RWPE2 (cell line): ENCODE results near the gene C17orf100.

ENCODE experiments used
- ATAC-seq: fragments of 200-7000 bp; cut with Tn5 transposase; 3 replicates; pipeline ENCODE4 v1.9.1; 2021; ENCODE audit warnings: low read depth
- DNase-seq: peaks from one replicate; pipeline ENCODE4 v3.0.0-alpha.2; 2020; ENCODE audit warnings: low spot score
- H3K27ac ChIP-seq: fragments of 450-650 bp; 2 replicates; pipeline ENCODE4 v1.5.1; 2017; ENCODE audit warnings: mild to moderate bottlenecking; ENCODE audit not compliant: poor library complexity, severe bottlenecking
- H3K27me3 ChIP-seq: fragments of 250-450 bp; sonication (Bioruptor Pico); 2 replicates; pipeline ENCODE4 v1.5.1; 2021; ENCODE audit warnings: mild to moderate bottlenecking, moderate library complexity; ENCODE audit not compliant: insufficient read depth, poor library complexity, severe bottlenecking
- H3K36me3 ChIP-seq: fragments of 250-450 bp; sonication (Bioruptor Pico); 2 replicates; pipeline ENCODE4 v1.5.1; 2020; ENCODE audit warnings: low read depth, mild to moderate bottlenecking, moderate library complexity
- H3K4me1 ChIP-seq: fragments of 250-450 bp; sonication (Bioruptor Pico); 2 replicates; pipeline ENCODE4 v1.5.1; 2021; ENCODE audit warnings: mild to moderate bottlenecking, moderate library complexity; ENCODE audit not compliant: insufficient read depth, poor library complexity, severe bottlenecking
- H3K4me3 ChIP-seq: fragments of 250-450 bp; sonication (Bioruptor Pico); 2 replicates; pipeline ENCODE4 v1.5.1; 2021; ENCODE audit warnings: mild to moderate bottlenecking, moderate library complexity; ENCODE audit not compliant: severe bottlenecking
- H3K9me3 ChIP-seq: fragments of 250-450 bp; sonication (Bioruptor Pico); 2 replicates; pipeline ENCODE4 v1.5.1; 2021; ENCODE audit warnings: mild to moderate bottlenecking, moderate library complexity; ENCODE audit not compliant: severe bottlenecking
- CTCF ChIP-seq: fragments of 450-650 bp; IDR thresholded peaks from one replicate; pipeline ENCODE4 v1.5.1; 2017; ENCODE audit warnings: mild to moderate bottlenecking, moderate library complexity; ENCODE audit not compliant: poor library complexity, severe bottlenecking

Gene C17orf100

DNA sequence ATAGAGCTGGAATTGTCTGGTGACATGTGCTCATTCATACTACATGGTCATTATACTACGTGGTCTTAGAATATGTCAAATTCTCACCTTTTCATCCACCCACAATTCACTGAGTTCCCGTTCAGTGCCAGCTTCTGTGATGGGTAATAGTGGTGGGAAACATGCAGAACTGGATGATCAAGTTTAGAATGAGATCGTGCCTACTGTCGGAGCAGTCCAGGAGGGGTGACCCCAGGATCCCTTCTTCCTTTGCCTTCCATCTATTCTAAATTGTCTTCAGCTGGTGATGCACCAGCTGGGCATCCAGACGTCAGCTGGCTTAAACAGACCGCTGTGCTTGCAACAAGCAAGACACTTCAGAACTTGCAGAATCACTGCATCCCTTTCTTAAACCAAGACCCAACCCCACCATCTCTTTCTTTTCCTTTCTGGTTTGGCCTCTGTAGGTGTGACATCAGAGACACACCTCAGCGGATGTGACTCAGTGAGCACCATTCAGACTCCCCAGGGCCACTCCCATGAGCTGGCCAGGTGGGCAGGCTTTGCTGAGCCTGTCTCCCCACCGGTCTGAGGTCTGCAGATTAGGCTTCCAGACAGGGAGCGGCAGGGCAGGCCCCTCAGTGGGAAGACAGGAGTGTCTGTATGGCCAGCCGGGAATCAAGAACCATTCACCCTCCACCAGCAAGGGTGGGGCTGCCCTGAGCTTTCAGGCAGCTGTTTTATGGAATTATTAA is 18.1 kb downstream of the C17orf100 start:
- DNase-seq (peak; percentile 95), ATAC-seq (peak; percentile 91)
- peaks cover 33% of the 10 kb centered on the region for H3K4me1 ChIP-seq

DNA sequence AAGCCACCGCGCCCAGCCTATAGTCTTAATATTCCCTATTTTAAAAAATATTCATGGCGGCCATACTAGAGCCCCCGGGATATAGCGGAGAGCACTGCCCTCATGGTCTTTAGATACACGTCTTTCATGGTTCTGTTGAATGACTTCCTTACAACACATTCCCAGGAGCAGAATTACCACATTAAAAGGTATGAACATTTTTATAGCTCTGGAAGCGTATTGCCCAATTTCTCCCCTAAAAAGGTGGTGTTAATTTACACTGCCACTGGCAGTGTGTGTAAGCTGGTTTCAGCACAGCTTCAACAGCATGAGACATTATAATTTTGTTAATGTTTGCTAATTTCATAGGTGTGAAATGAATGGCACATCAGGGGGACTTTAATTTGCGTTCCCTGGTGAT is 19.0 kb downstream of the C17orf100 start:
- Histone ChIP-seq H3K36me3 (no peaks in the 10 kb centered on the region), H3K4me1 (peaks cover 33% of the 10 kb centered on the region), H3K27me3 (no peaks in the 10 kb centered on the region), H3K9me3 (no peaks in the 10 kb centered on the region), H3K4me3 (no peak overlapping the region), H3K27ac (peak overlapping the region; percentile 97)
- no peak for TF ChIP-seq CTCF
- DNase-seq (no peak), ATAC-seq (no peak)

More for the DNA sequence above, 18.1 kb downstream of the C17orf100 start:
- TF ChIP-seq CTCF: no peak
- Histone ChIP-seq H3K36me3 (no peaks in the 10 kb centered on the region), H3K27me3 (no peaks in the 10 kb centered on the region), H3K4me3 (no peak overlapping the region), H3K27ac (peak overlapping the region; percentile 97), H3K9me3 (no peaks in the 10 kb centered on the region)

DNA sequence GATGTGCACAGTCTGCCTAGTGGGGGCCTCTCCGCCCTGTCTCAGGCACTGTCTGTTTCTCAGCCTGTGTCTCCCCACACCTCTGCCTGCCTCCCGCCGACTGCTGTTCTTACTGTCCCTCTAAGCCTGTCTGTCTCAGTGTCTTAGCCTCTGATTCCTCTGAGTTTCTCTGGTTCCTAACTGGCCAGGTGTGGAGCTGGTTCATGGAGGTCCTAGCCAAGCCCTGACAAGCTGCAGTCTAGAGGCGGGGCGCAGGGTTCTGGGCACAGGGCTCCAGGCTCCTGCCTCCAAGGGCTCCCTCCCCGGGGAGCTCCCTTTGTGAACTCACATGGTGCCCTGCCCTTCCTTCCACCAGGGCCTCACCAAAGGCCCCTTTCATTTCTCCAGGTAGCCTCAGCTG is 19.4 kb downstream of the C17orf100 start:
- no peaks in the 10 kb centered on the region for H3K27me3 ChIP-seq
- ATAC-seq: no peak
- TF ChIP-seq CTCF: no peak
- no peaks in the 10 kb centered on the region for H3K36me3 ChIP-seq
- H3K4me3 ChIP-seq: no peak overlapping the region
- H3K4me1 ChIP-seq: peaks cover 33% of the 10 kb centered on the region
- no peak for DNase-seq
- no peaks in the 10 kb centered on the region for H3K9me3 ChIP-seq
- H3K27ac ChIP-seq: peak overlapping the region; percentile 97

DNA sequence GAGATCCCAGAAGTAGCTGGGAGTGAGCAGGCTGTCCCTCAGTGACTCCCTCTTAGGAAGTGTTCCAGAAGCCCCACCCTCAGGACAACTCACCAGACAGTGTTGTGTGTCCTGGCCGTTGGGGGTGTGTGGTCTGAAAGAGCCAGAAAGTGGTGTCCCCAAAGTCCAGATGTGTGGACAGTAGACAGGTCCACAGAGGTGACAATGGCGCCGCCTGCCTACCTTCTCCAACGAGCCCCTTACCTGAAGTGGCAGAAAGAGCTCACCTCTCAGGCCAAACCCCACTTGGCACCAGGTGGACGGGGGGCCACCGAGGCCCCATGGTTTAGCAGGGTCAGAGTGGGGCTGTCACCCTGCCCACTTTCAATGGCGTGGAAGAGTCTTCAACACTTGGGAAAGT is 19.9 kb downstream of the C17orf100 start:
- ATAC-seq (no peak), DNase-seq (no peak)
- TF ChIP-seq CTCF: no peak
- Histone ChIP-seq H3K9me3 (no peaks in the 10 kb centered on the region), H3K27ac (peak overlapping the region; percentile 97), H3K36me3 (no peaks in the 10 kb centered on the region), H3K4me3 (no peak overlapping the region), H3K27me3 (no peaks in the 10 kb centered on the region), H3K4me1 (peaks cover 30% of the 10 kb centered on the region)

DNA sequence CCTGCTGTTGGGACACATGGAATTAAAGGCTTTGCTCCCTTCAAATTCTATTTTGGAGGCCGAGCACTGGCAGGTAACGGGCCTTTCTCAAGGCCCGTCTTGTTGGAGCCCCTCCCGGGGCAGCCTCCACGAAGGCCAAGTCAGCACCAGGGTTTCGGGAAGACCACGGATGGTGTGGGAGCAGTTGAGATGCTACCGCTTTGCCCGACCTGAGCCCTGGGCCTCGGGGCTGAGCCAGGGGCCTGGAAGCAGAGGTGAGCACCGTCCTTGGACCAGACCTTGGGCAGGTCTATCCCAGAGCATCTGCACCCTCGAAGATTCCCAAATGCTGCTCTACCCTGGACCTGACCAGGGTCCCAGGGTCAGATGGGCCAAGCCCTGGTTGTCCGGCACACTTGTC is 23.0 kb downstream of the C17orf100 start:
- no peak overlapping the region for H3K27ac ChIP-seq
- no peak for TF ChIP-seq CTCF

More for the DNA sequence above, 23.0 kb downstream of the C17orf100 start:
- DNase-seq (no peak), ATAC-seq (no peak)
- no peaks in the 10 kb centered on the region for H3K36me3 ChIP-seq
- H3K4me3 ChIP-seq: no peak overlapping the region
- peaks cover 22% of the 10 kb centered on the region for H3K4me1 ChIP-seq
- no peaks in the 10 kb centered on the region for H3K27me3 ChIP-seq
- no peaks in the 10 kb centered on the region for H3K9me3 ChIP-seq
